ENCODE data around the gene ZDHHC11.
"Not testable (repeated sequence)": the region's sequence is repeated elsewhere in the genome, so short reads cannot be mapped to it uniquely, and the experiment has no call there.

Gene ZDHHC11

GRCh38 chr5:846602-847091, 4.1 kb downstream of the ZDHHC11 start:
- H3K4me1 Mint-ChIP-seq; H3K9me3 Mint-ChIP-seq; H3K27me3 Mint-ChIP-seq; H3K36me3 Mint-ChIP-seq (ENCODE audit: low read depth); H3K4me3 Mint-ChIP-seq: not testable (repeated sequence)
- H3K27ac Mint-ChIP-seq = peak overlapping the region; percentile 33
- peak; percentile 32 for DNase-seq
- peak; percentile 26 for ATAC-seq

GRCh38 chr5:845676-846601, 4.8 kb downstream of the ZDHHC11 start:
- ATAC-seq = peak; percentile 3
- not testable (repeated sequence) for H3K27me3 Mint-ChIP-seq; H3K36me3 Mint-ChIP-seq (ENCODE audit: low read depth); DNase-seq; H3K4me3 Mint-ChIP-seq; H3K4me1 Mint-ChIP-seq; H3K9me3 Mint-ChIP-seq
- H3K27ac Mint-ChIP-seq = peak overlapping the region; percentile 33

- ATAC-seq; DNase-seq; H3K36me3 Mint-ChIP-seq (ENCODE audit: low read depth); H3K27ac Mint-ChIP-seq; H3K9me3 Mint-ChIP-seq; H3K27me3 Mint-ChIP-seq; H3K4me3 Mint-ChIP-seq; H3K4me1 Mint-ChIP-seq: not testable (repeated sequence)
Observed at GRCh38 chr5:845031-845675, 5.6 kb downstream of the ZDHHC11 start.

GRCh38 chr5:844426-844825, 6.4 kb downstream of the ZDHHC11 start:
- H3K4me3 Mint-ChIP-seq; H3K27ac Mint-ChIP-seq; DNase-seq; H3K4me1 Mint-ChIP-seq; H3K36me3 Mint-ChIP-seq (ENCODE audit: low read depth); H3K9me3 Mint-ChIP-seq; H3K27me3 Mint-ChIP-seq: not testable (repeated sequence)
- ATAC-seq = peak; percentile 1

GRCh38 chr5:843926-844325, 6.9 kb downstream of the ZDHHC11 start:
- not testable (repeated sequence) for H3K4me3 Mint-ChIP-seq; H3K27me3 Mint-ChIP-seq; H3K36me3 Mint-ChIP-seq (ENCODE audit: low read depth); DNase-seq; H3K4me1 Mint-ChIP-seq; H3K9me3 Mint-ChIP-seq; H3K27ac Mint-ChIP-seq; ATAC-seq

GRCh38 chr5:843371-843770, 7.4 kb downstream of the ZDHHC11 start:
- not testable (repeated sequence) for ATAC-seq; H3K27ac Mint-ChIP-seq; H3K27me3 Mint-ChIP-seq; H3K36me3 Mint-ChIP-seq (ENCODE audit: low read depth); DNase-seq; H3K9me3 Mint-ChIP-seq; H3K4me1 Mint-ChIP-seq; H3K4me3 Mint-ChIP-seq

GRCh38 chr5:842402-843221, 8.2 kb downstream of the ZDHHC11 start:
- not testable (repeated sequence) for H3K9me3 Mint-ChIP-seq; H3K27me3 Mint-ChIP-seq; H3K4me3 Mint-ChIP-seq; H3K27ac Mint-ChIP-seq; H3K36me3 Mint-ChIP-seq (ENCODE audit: low read depth); DNase-seq; ATAC-seq; H3K4me1 Mint-ChIP-seq

GRCh38 chr5:841531-842401, 9.0 kb downstream of the ZDHHC11 start:
- not testable (repeated sequence) for DNase-seq; H3K27ac Mint-ChIP-seq; H3K36me3 Mint-ChIP-seq (ENCODE audit: low read depth); ATAC-seq; H3K4me1 Mint-ChIP-seq; H3K9me3 Mint-ChIP-seq; H3K4me3 Mint-ChIP-seq; H3K27me3 Mint-ChIP-seq

GRCh38 chr5:840974-841435, 9.8 kb downstream of the ZDHHC11 start:
- not testable (repeated sequence) for H3K27ac Mint-ChIP-seq; DNase-seq; ATAC-seq; H3K4me3 Mint-ChIP-seq; H3K9me3 Mint-ChIP-seq; H3K27me3 Mint-ChIP-seq; H3K4me1 Mint-ChIP-seq; H3K36me3 Mint-ChIP-seq (ENCODE audit: low read depth)

- not testable (repeated sequence) for H3K27me3 Mint-ChIP-seq; H3K4me1 Mint-ChIP-seq; H3K27ac Mint-ChIP-seq; H3K4me3 Mint-ChIP-seq; H3K36me3 Mint-ChIP-seq (ENCODE audit: low read depth); H3K9me3 Mint-ChIP-seq; ATAC-seq; DNase-seq
Observed at GRCh38 chr5:840118-840973, 10.4 kb downstream of the ZDHHC11 start.

GRCh38 chr5:838431-838851, 12.3 kb downstream of the ZDHHC11 start:
- not testable (repeated sequence) for H3K4me1 Mint-ChIP-seq; H3K27me3 Mint-ChIP-seq; H3K4me3 Mint-ChIP-seq; H3K27ac Mint-ChIP-seq; H3K36me3 Mint-ChIP-seq (ENCODE audit: low read depth); DNase-seq; ATAC-seq; H3K9me3 Mint-ChIP-seq

GRCh38 chr5:837621-838121, 13.1 kb downstream of the ZDHHC11 start:
- not testable (repeated sequence) for H3K4me3 Mint-ChIP-seq; H3K36me3 Mint-ChIP-seq (ENCODE audit: low read depth); H3K27ac Mint-ChIP-seq; DNase-seq; H3K27me3 Mint-ChIP-seq; H3K4me1 Mint-ChIP-seq; H3K9me3 Mint-ChIP-seq
- ATAC-seq = peak; percentile 7
